Measurements from ENCODE around the gene NDUFA12. TPM values are rescaled to one million over a fixed set of nuclear protein-coding genes. Genes with fewer than 3 reads are reported as not detected.

The NDUFA12 gene
- polyA plus RNA-seq, 1 experiment = 52.7 TPM

- TF ChIP-seq CTCF (IDR thresholded peaks at IDR 0.05; ENCODE audit: insufficient read depth, low read depth, low read length) = no peak
- H3K27me3 ChIP-seq (ENCODE audit: control insufficient read depth, insufficient read depth, low read length) = no peaks in the 10 kb centered on the region
- DNase-seq (ENCODE audit: low read depth) = no peak
- no peaks in the 10 kb centered on the region for H3K36me3 ChIP-seq (ENCODE audit: control insufficient read depth, insufficient read depth, low read length)
- ChIA-PET CTCF (interaction anchor here (1.0 kb wide), 1 partner anchor 17 kb away, joined by 3 read pairs; no protein-coding TSS in a partner anchor), POLR2A (no interaction called here)
- no peak overlapping the region for H3K4me3 ChIP-seq (ENCODE audit: low read depth, low read length)
Observed at GRCh38 chr12:94938583-94938982, 64.9 kb downstream of the NDUFA12 start.

- POLR2A ChIA-PET = no interaction called here
- H3K27me3 ChIP-seq (ENCODE audit: control insufficient read depth, insufficient read depth, low read length) = no peaks in the 10 kb centered on the region
- no peak for TF ChIP-seq CTCF (IDR thresholded peaks at IDR 0.05; ENCODE audit: insufficient read depth, low read depth, low read length)
- no peak for DNase-seq (ENCODE audit: low read depth)
- no peak overlapping the region for H3K4me3 ChIP-seq (ENCODE audit: low read depth, low read length)
- CTCF ChIA-PET = no interaction called here
- no peaks in the 10 kb centered on the region for H3K36me3 ChIP-seq (ENCODE audit: control insufficient read depth, insufficient read depth, low read length)
Observed at GRCh38 chr12:94930772-94931171, 72.7 kb downstream of the NDUFA12 start.

GRCh38 chr12:94930216-94930654 is 73.3 kb downstream of the NDUFA12 start:
- TF ChIP-seq CTCF (IDR thresholded peaks at IDR 0.05; ENCODE audit: insufficient read depth, low read depth, low read length) = no peak
- POLR2A ChIA-PET = no interaction called here
- CTCF ChIA-PET = no interaction called here
- Histone ChIP-seq H3K36me3 (ENCODE audit: control insufficient read depth, insufficient read depth, low read length) (no peaks in the 10 kb centered on the region), H3K4me3 (ENCODE audit: low read depth, low read length) (no peak overlapping the region), H3K27me3 (ENCODE audit: control insufficient read depth, insufficient read depth, low read length) (no peaks in the 10 kb centered on the region)
- DNase-seq (ENCODE audit: low read depth) = no peak

GRCh38 chr12:94929780-94930179 is 73.7 kb downstream of the NDUFA12 start:
- Histone ChIP-seq H3K4me3 (ENCODE audit: low read depth, low read length) (no peak overlapping the region), H3K27me3 (ENCODE audit: control insufficient read depth, insufficient read depth, low read length) (no peaks in the 10 kb centered on the region), H3K36me3 (ENCODE audit: control insufficient read depth, insufficient read depth, low read length) (no peaks in the 10 kb centered on the region)
- DNase-seq (ENCODE audit: low read depth) = no peak
- POLR2A ChIA-PET = no interaction called here
- CTCF ChIA-PET = no interaction called here
- TF ChIP-seq CTCF (IDR thresholded peaks at IDR 0.05; ENCODE audit: insufficient read depth, low read depth, low read length) = no peak

GRCh38 chr12:94925729-94926128 is 77.8 kb downstream of the NDUFA12 start:
- H3K27me3 ChIP-seq (ENCODE audit: control insufficient read depth, insufficient read depth, low read length) = no peaks in the 10 kb centered on the region
- POLR2A ChIA-PET = no interaction called here
- TF ChIP-seq CTCF (IDR thresholded peaks at IDR 0.05; ENCODE audit: insufficient read depth, low read depth, low read length) = no peak
- DNase-seq (ENCODE audit: low read depth) = no peak
- H3K36me3 ChIP-seq (ENCODE audit: control insufficient read depth, insufficient read depth, low read length) = no peaks in the 10 kb centered on the region
- no peak overlapping the region for H3K4me3 ChIP-seq (ENCODE audit: low read depth, low read length)
- CTCF ChIA-PET = interaction anchor here (0.6 kb wide), 1 partner anchor 1629 kb away, joined by 3 read pairs; no protein-coding TSS in a partner anchor
